GM20000 (cell line): Measurements from ENCODE around the gene DMBX1.

Experiments
- DNase-seq: peaks from one replicate; pipeline ENCODE4 v3.0.0; 2012; ENCODE audit warnings: low spot score
- CTCF ChIP-seq: IDR thresholded peaks from 2 replicates; pipeline ENCODE4 v1.5.1; 2012; ENCODE audit warnings: mild to moderate bottlenecking, control low read depth; ENCODE audit errors: extremely low read depth, missing control alignments

Gene DMBX1

GRCh38 chr1:46526691-46527291 is 37.2 kb downstream of the DMBX1 start:
- no peak for TF ChIP-seq CTCF

DNA sequence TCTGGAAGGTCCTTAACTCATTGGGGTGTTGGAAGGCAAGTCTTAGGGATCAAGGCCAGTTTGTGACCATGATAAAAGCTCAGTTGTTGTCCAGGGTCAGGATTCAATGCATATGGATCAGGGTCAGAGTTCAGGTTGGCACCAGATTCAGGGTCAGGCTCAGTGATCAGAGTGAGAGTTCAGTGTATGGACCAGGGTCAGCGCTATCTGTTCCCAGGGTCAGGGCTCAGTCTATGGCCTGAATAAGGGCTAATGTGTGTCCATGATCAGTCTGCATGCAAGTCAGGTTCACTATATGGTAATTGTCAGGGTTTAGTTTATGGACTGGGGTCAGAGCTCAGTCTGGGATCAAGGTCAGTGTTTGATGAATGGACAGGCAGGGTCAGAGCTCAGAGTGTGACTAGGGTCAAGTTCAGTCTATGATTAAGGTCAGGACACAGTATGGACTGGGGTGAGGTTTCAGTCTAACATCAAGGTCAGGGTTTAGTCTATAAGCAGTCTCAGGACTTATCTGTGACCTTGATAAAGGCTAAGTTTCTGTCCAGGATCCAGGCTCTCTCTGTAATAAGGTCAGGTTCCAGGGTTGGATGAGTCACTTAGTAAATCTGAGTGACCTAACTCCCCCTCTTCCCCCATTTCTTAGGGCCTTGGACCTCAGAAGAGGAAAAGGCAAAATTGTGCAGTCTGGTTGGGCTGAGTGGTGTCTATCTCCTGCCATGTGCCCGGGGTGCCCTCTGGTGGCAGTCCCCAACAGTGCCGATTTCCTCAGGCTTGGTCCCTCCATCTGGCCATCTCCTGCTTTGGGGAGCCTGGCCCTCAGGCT is 38.0 kb downstream of the DMBX1 start:
- DNase-seq: peak; percentile 90
- peak; percentile 94 for TF ChIP-seq CTCF

More at GRCh38 chr1:46526691-46527291, 37.2 kb downstream of the DMBX1 start:
- DNase-seq: no peak

GRCh38 chr1:46528297-46528955 is 38.8 kb downstream of the DMBX1 start:
- no peak for TF ChIP-seq CTCF
- no peak for DNase-seq

- no peak for DNase-seq
- TF ChIP-seq CTCF: no peak
These were observed 39.5 kb downstream of the DMBX1 start for GRCh38 chr1:46529031-46529630.

DNA sequence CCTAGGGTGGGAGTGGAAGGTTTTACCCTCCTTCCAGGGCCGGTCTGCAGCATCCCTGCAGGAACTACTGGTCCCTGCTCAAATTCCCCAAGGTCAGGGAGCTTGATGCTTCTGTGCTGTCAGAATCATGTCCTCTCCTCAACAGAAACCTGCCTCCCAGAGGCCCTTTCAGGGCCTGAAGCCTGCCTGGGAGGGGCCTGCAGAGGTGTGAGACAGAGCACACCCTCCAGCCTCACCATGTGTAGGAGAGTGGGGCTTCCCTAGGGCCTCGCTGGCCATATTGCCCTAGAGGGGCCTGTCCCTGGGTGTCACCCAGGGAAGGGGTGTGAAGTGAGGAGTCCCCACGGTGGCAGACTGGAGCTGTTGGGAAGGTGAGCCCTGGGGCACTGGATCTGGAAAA is 40.7 kb downstream of the DMBX1 start:
- no peak for DNase-seq
- no peak for TF ChIP-seq CTCF

GRCh38 chr1:46530791-46531409 is 41.3 kb downstream of the DMBX1 start:
- no peak for TF ChIP-seq CTCF
- DNase-seq: no peak
